Prostate gland (tissue), 2 donors: ENCODE results near the gene ADGRG6. TPM values are rescaled to one million over a fixed set of nuclear protein-coding genes. Genes with fewer than 3 reads are reported as not detected.
A peak's percentile ranks its signal among the peaks of the same experiment; 100 is the strongest.

Experiments
- DNase-seq: peaks from one replicate; pipeline ENCODE4 v3.0.0-alpha.2; 2019; ENCODE audit warnings: low spot score
- H3K27ac ChIP-seq, 2 donors: fragments of 200-600 bp; sonication (generic); 2 replicates each; pipeline ENCODE4 v1.5.1; 2017 to 2019
- H3K27me3 ChIP-seq: fragments of 200-600 bp; sonication (generic); replicated peaks from 2 replicates; pipeline ENCODE4 v1.5.1; 2019; ENCODE audit not compliant: insufficient read depth
- H3K36me3 ChIP-seq, 2 donors: fragments of 200-600 bp; sonication (generic); 1 replicate in 1 of 2; 2 replicates in 1 of 2; pipeline versions ENCODE4 v1.5.1 to v1.8.1; 2017 to 2019
- H3K4me1 ChIP-seq: fragments of 200-600 bp; sonication (generic); replicated peaks from 2 replicates; pipeline ENCODE4 v1.5.1; 2019
- H3K4me3 ChIP-seq, 2 donors: fragments of 200-600 bp; sonication (generic); 2 replicates each; pipeline ENCODE4 v1.5.1; 2017 to 2019
- H3K9me3 ChIP-seq: fragments of 200-600 bp; sonication (generic); 2 replicates; pipeline ENCODE4 v1.5.1; 2017
- CTCF ChIP-seq, 4 experiments: fragments of 200-600 bp in 2 of 4; fragments of 450-650 bp in 2 of 4; sonication (generic) in 2 of 4; IDR thresholded peaks; 1 replicate in 3 of 4; 2 replicates in 1 of 4; pipeline ENCODE4 v1.5.1; 2016 to 2019; ENCODE audit warnings: antibody characterized with exemption in 4 of 4, mild to moderate bottlenecking in 2 of 4, moderate library complexity in 2 of 4
- POLR2A ChIP-seq: fragments of 450-650 bp; IDR thresholded peaks from one replicate; pipeline ENCODE4 v1.6.1; 2016; ENCODE audit warnings: antibody characterized with exemption, mild to moderate bottlenecking
- POLR2AphosphoS5 ChIP-seq: sonication (generic); formaldehyde crosslinking; IDR thresholded peaks from one replicate; pipeline ENCODE4 v1.6.1; 2017; ENCODE audit warnings: antibody characterized with exemption
- WGBS: methylation state at CpG from one replicate; pipeline ENCODE4 v1.1.5; 2018; 5-methylcytosine and 5-hydroxymethylcytosine counted together
- intact Hi-C: fragments of 100-400 bp; cut with DNase I; formaldehyde crosslinking; loops from one replicate; pipeline ENCODE4 v1.14.2; 2022
- total RNA-seq, 2 donors: library from RNA; depleted of rRNA; stranded (reverse); fragments of >200 nt; gene quantifications; one replicate each; pipeline ENCODE4 v1.1.0, GENCODE V29; 2016

Gene ADGRG6
- total RNA-seq, 2 donors from 2014 or later: 13.5 to 18.0 TPM

DNA sequence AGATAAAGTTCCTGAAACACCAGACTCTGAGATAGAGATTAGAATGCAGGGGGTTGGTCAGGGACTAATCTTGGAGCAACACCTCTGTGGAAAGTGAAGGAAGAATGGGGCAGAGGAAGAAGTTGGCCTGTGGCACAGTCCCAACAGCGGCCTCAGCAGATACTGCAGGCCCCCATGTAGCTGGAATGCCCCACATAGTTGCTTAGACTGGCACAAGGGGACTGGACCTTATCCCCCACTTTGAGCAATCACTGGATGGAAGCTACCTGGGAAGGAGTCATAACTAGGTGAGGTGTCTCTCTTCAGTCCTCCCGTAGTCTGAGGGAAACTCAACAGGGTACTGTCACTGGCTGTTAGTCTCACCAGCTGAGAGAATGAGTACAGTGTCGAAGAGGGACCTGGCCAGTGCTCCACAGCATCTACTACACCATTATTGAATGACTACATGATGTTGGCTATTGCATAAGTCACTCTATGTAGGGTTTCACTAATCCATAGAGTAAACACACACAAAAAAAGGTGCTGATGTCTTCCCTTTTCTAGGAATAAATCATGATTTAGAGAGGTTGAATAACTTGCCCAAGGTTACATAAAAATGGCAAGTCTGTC lies 47.5 kb downstream of the ADGRG6 start:
- Histone ChIP-seq H3K4me1 (no peaks in the 10 kb centered on the region), H3K36me3 (no peaks in the 10 kb centered on the region), H3K27me3 (no peaks in the 10 kb centered on the region), H3K27ac (no peak overlapping the region), H3K4me3 (no peak overlapping the region), H3K9me3 (no peaks in the 10 kb centered on the region)
- TF ChIP-seq CTCF (IDR thresholded peaks at IDR 0.05): no peak
- no peak for TF ChIP-seq POLR2A
- no peak for TF ChIP-seq POLR2AphosphoS5
- 95% methylated on average over 3 of the region's 3 CpGs for WGBS
- intact Hi-C loops: no loop called here
- DNase-seq: no peak

GRCh38 chr6:142350309-142350708 lies 48.5 kb downstream of the ADGRG6 start:
- no peak overlapping the region for H3K27ac ChIP-seq
- DNase-seq: no peak
- TF ChIP-seq POLR2A: no peak
- peak; percentile 56 for TF ChIP-seq POLR2AphosphoS5
- H3K4me1 ChIP-seq: no peaks in the 10 kb centered on the region
- 94% methylated on average over 1 of the region's 1 CpG for WGBS
- no peaks in the 10 kb centered on the region for H3K27me3 ChIP-seq
- no peaks in the 10 kb centered on the region for H3K36me3 ChIP-seq
- intact Hi-C loops: no loop called here
- H3K9me3 ChIP-seq: no peaks in the 10 kb centered on the region
- no peak overlapping the region for H3K4me3 ChIP-seq

DNA sequence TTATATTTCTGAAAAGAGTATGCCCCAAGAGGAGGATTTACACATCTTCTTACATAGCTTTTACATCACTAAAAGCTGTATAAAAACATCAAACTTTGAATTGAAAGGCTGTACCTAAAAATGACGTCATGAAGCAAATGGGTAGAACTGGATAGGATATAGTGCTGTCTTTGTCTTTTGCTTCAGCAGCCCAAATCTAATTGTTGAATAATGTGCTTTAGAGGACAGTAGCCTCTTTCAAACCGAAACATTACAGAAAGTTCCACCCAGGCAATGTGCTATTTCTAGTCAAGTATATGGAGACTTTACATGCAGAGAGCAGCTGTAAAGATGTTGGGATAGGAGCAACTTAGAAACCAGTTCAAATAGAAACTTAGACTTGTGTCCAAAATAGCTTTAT lies 51.9 kb downstream of the ADGRG6 start:
- intact Hi-C loops: no loop called here

DNA sequence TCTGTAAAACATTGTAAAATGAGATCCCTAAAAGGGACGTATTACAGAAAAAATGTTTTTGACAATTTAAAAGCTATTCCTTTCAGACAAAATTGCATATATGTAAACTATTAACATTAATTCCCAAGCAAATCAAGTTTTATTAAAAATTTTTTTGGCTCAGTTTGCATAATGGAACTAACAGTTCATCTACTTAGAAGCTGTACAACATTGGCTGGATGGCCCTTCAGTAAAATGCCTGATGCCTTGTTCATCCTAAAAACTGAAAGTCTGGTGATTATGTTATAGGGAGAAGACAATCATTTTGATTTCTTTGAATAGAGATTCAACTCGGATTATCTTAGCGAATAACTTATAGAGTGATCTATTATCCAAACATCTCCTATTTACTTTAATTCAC lies 52.8 kb downstream of the ADGRG6 start:
- intact Hi-C loops: no loop called here

More for the DNA sequence above, 51.9 kb downstream of the ADGRG6 start:
- H3K4me3 ChIP-seq: no peak overlapping the region
- H3K36me3 ChIP-seq: no peaks in the 10 kb centered on the region
- DNase-seq: no peak
- TF ChIP-seq POLR2A (no peak), POLR2AphosphoS5 (no peak), CTCF (IDR thresholded peaks at IDR 0.05) (no peak)
- WGBS: 50% methylated on average over 2 of the region's 2 CpGs
- no peaks in the 10 kb centered on the region for H3K9me3 ChIP-seq
- no peaks in the 10 kb centered on the region for H3K27me3 ChIP-seq
- H3K27ac ChIP-seq: no peak overlapping the region
- no peaks in the 10 kb centered on the region for H3K4me1 ChIP-seq

GRCh38 chr6:142355520-142356174 lies 53.8 kb downstream of the ADGRG6 start:
- DNase-seq: no peak
- H3K27me3 ChIP-seq: no peaks in the 10 kb centered on the region
- H3K4me1 ChIP-seq: no peaks in the 10 kb centered on the region
- H3K4me3 ChIP-seq: no peak overlapping the region
- H3K36me3 ChIP-seq: no peaks in the 10 kb centered on the region
- WGBS: 64% methylated on average over 7 of the region's 7 CpGs
- H3K27ac ChIP-seq: no peak overlapping the region
- no peaks in the 10 kb centered on the region for H3K9me3 ChIP-seq
- intact Hi-C loops: no loop called here
- TF ChIP-seq CTCF (IDR thresholded peaks at IDR 0.05) (no peak), POLR2AphosphoS5 (no peak), POLR2A (no peak)

More for the DNA sequence above, 52.8 kb downstream of the ADGRG6 start:
- no peak overlapping the region for H3K27ac ChIP-seq
- DNase-seq: no peak
- WGBS: 83% methylated on average over 3 of the region's 3 CpGs
- H3K4me3 ChIP-seq: no peak overlapping the region
- H3K4me1 ChIP-seq: no peaks in the 10 kb centered on the region
- no peaks in the 10 kb centered on the region for H3K36me3 ChIP-seq
- no peaks in the 10 kb centered on the region for H3K9me3 ChIP-seq
- H3K27me3 ChIP-seq: no peaks in the 10 kb centered on the region
- TF ChIP-seq POLR2A: no peak
